GM12865 (cell line): ENCODE measurements around the gene GPX4.

ENCODE experiments used
- DNase-seq: peaks from one replicate; pipeline ENCODE4 v3.0.0; 2010; ENCODE audit warnings: low read depth
- H3K4me3 ChIP-seq: 2 replicates; pipeline ENCODE4 v1.5.1; 2011; ENCODE audit warnings: mild to moderate bottlenecking, low read depth, low read length, control low read depth
- TF ChIP-seq, protein P1 (sequence below): IDR thresholded peaks from 2 replicates; pipeline ENCODE4 v1.5.1; 2011; ENCODE audit warnings: low read length, control low read depth, low read depth, inconsistent platforms; ENCODE audit not compliant: insufficient read depth; ENCODE audit errors: missing control alignments

The GPX4 gene

GRCh38 chr19:1093811-1094553 is 9.8 kb upstream of the GPX4 start:
- DNase-seq, result no peak
- TF ChIP-seq, protein P1, sequence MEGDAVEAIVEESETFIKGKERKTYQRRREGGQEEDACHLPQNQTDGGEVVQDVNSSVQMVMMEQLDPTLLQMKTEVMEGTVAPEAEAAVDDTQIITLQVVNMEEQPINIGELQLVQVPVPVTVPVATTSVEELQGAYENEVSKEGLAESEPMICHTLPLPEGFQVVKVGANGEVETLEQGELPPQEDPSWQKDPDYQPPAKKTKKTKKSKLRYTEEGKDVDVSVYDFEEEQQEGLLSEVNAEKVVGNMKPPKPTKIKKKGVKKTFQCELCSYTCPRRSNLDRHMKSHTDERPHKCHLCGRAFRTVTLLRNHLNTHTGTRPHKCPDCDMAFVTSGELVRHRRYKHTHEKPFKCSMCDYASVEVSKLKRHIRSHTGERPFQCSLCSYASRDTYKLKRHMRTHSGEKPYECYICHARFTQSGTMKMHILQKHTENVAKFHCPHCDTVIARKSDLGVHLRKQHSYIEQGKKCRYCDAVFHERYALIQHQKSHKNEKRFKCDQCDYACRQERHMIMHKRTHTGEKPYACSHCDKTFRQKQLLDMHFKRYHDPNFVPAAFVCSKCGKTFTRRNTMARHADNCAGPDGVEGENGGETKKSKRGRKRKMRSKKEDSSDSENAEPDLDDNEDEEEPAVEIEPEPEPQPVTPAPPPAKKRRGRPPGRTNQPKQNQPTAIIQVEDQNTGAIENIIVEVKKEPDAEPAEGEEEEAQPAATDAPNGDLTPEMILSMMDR, result no peak
- H3K4me3 ChIP-seq, result peak overlapping the region; percentile 99

- TF ChIP-seq, protein P1, result no peak
- peak overlapping the region; percentile 99 for H3K4me3 ChIP-seq
- DNase-seq, result no peak
These were observed 9.2 kb upstream of the GPX4 start for GRCh38 chr19:1094655-1094977.

DNA sequence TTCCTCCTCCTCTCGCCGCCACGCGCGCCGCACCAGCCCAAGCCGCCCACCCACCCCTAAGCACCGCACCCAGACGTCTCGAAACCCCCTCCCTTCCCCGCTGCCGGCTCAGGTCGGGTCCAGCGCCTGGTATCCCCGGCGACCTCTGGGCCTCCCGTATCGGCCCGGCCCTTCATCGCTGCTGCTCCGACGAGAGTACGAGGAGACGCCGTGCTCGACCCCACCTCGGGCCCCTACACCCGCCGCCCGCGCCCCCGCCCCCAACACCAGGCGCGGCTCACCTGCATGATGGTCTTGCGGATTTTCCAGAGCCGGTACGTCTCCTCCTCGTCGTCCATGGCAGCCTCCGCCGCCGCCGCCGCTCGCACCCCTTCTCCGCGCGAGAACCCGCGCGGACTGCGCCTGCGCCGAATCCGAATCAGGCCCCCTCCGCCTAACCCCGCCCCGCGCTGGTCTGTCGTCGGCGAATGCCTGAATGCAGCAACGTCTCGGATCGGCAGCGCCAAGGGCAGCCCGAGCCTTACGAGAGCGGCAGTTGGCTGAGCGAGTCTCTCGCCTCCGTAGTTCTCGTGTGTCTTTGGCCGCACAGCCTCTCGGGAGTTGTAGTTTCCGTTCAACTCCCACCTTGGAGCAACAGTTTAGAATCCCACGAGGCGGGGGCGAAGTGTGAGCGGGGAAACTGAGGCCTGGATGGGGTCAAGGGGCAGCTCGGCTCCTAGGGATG is 8.7 kb upstream of the GPX4 start, which contains the start of gene POLR2E:
TSS of gene POLR2E (minus strand) at position 398 of the 724 bp plus-strand sequence. CDS start at position 338, 60 bp downstream.
- peak; percentile 99 for DNase-seq
- peak within 1 kb of the TSS; percentile 99 for H3K4me3 ChIP-seq
- TF ChIP-seq, protein P1, result no peak

DNA sequence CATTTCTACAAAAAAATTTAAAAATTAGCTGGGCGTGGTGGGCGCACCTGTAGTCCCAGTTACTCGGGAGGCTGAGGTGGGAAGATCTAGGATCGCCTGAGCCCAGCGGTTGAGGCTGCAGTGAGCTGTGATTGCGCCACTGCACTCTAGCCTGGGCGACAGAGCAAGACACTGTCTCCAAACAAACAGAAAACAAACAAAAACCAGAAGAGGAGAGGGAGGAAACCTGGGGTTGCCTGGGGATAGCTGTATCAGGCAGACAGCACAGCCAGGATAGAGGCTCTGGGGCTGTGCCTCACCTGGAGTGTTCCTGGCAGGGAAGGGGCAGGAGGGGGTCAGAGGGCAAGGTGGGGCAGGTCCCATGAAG is 6.0 kb upstream of the GPX4 start:
- no peak for DNase-seq
- TF ChIP-seq, protein P1, result no peak
- H3K4me3 ChIP-seq, result no peak overlapping the region

DNA sequence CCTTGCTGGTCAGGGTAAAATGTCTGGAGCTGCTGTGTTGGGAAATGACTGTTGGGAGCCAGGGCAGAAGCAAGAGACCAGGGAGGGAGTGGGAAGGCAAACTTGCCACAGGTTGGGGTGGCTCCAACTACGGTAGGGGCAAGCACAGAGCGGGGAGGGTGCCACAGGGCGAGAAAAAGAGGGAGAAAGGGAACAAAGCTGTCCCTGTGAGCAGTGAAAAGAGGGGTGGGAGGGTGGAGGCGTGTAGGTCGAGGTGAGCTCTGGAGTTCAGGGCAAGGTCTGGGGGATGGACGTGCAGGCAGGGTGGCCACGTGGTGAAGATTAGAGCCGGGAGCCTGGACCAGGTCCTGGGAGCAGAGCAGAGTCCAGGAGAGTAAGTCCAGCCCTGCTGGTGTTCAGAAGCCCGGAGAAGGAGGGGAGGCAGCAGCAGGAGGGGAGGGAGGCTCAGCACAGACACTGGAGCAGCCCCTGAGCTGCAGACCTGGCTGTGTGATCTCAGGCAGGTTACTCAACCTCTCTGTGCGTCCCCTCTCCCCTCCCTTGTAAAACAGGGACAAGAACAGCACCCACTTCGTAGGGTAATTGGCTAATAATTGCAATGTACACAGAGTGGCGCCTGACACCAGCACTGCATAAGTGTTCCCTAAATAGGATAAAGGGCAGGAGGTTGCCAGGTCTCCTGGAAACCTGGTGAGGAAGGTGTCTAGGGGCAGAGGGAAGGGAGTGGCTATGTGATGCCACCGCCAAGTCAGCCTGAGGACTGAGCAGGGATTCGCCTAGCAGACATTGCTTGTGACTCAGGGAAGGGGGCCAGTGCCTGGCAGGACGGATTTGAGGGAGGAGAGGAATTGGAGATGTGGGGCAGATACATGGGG is 5.4 kb upstream of the GPX4 start:
- no peak overlapping the region for H3K4me3 ChIP-seq
- TF ChIP-seq, protein P1, result no peak
- no peak for DNase-seq

GRCh38 chr19:1101337-1101698 is 2.5 kb upstream of the GPX4 start:
- TF ChIP-seq, protein P1, result no peak
- H3K4me3 ChIP-seq, result peak overlapping the region; percentile 1; the same call in 1 of the 2 replicates
- peak; percentile 63 for DNase-seq
